ENCODE results near the gene TM4SF1.

TM4SF1 gene

GRCh38 chr3:149377408-149378364 is at the start of gene TM4SF1:
TM4SF1 (minus strand) TSS chr3:149377649; CDS start chr3:149377547, 102 bp downstream.
- DNase-seq = no peak

- no peak for DNase-seq
Measured at GRCh38 chr3:149426325-149426724, 48.9 kb upstream of the TM4SF1 start.

GRCh38 chr3:149424918-149425317 is 47.5 kb upstream of the TM4SF1 start:
- DNase-seq = no peak

- no peak for DNase-seq
Measured at GRCh38 chr3:149421764-149422163, 44.3 kb upstream of the TM4SF1 start.

GRCh38 chr3:149419816-149420215 is 42.4 kb upstream of the TM4SF1 start:
- DNase-seq = no peak

- no peak for DNase-seq
Measured at GRCh38 chr3:149417727-149418126, 40.3 kb upstream of the TM4SF1 start.

- DNase-seq = no peak
Measured at GRCh38 chr3:149417174-149417573, 39.7 kb upstream of the TM4SF1 start.

GRCh38 chr3:149415484-149415883 is 38.0 kb upstream of the TM4SF1 start:
- no peak for DNase-seq

- DNase-seq = no peak
Measured at GRCh38 chr3:149414557-149415231, 37.2 kb upstream of the TM4SF1 start.

- no peak for DNase-seq
Measured at GRCh38 chr3:149411583-149411982, 34.1 kb upstream of the TM4SF1 start.

- DNase-seq = no peak
Measured at GRCh38 chr3:149409351-149409750, 31.9 kb upstream of the TM4SF1 start.

GRCh38 chr3:149407898-149408297 is 30.4 kb upstream of the TM4SF1 start:
- no peak for DNase-seq

- no peak for DNase-seq
Measured at GRCh38 chr3:149406244-149406752, 28.8 kb upstream of the TM4SF1 start.

GRCh38 chr3:149403443-149403842 is 26.0 kb upstream of the TM4SF1 start:
- DNase-seq = no peak

- DNase-seq = no peak
Measured at GRCh38 chr3:149402481-149402880, 25.0 kb upstream of the TM4SF1 start.

- no peak for DNase-seq
Measured at GRCh38 chr3:149401926-149402310, 24.5 kb upstream of the TM4SF1 start.

GRCh38 chr3:149401212-149401925 is 23.9 kb upstream of the TM4SF1 start:
- DNase-seq = no peak

GRCh38 chr3:149400645-149401044 is 23.2 kb upstream of the TM4SF1 start:
- DNase-seq = no peak

GRCh38 chr3:149398296-149398695 is 20.8 kb upstream of the TM4SF1 start:
- no peak for DNase-seq

- no peak for DNase-seq
Measured at GRCh38 chr3:149397528-149397927, 20.1 kb upstream of the TM4SF1 start.

GRCh38 chr3:149396476-149396875 is 19.0 kb upstream of the TM4SF1 start:
- no peak for DNase-seq

GRCh38 chr3:149395107-149396089 is 17.9 kb upstream of the TM4SF1 start:
- DNase-seq = no peak

Measured in GF-D8 (cell line).